Glutamatergic neuron (in vitro differentiated cells): ENCODE measurements around the gene ADGRL4. TPM values are rescaled to one million over a fixed set of nuclear protein-coding genes. Genes with fewer than 3 reads are reported as not detected.

Experiments used
- DNase-seq: peaks from one replicate; pipeline ENCODE4 v3.0.0; 2022
- H3K27ac Mint-ChIP-seq: one replicate; pipeline ENCODE4 v1.8.0; 2020; ENCODE audit warnings: mild to moderate bottlenecking, mixed read lengths, inconsistent platforms; ENCODE audit not compliant: unreplicated experiment
- H3K27me3 Mint-ChIP-seq: one replicate; pipeline ENCODE4 v1.8.0; 2020; ENCODE audit warnings: mild to moderate bottlenecking, moderate library complexity, mixed read lengths, inconsistent platforms; ENCODE audit not compliant: unreplicated experiment
- H3K36me3 Mint-ChIP-seq: one replicate; pipeline ENCODE4 v1.8.0; 2020; ENCODE audit warnings: mild to moderate bottlenecking, mixed read lengths, inconsistent platforms; ENCODE audit not compliant: unreplicated experiment
- H3K4me1 Mint-ChIP-seq: one replicate; pipeline ENCODE4 v1.8.0; 2020; ENCODE audit warnings: mild to moderate bottlenecking, low read depth, mixed read lengths, inconsistent platforms; ENCODE audit not compliant: unreplicated experiment
- H3K4me3 Mint-ChIP-seq: one replicate; pipeline ENCODE4 v1.8.0; 2020; ENCODE audit warnings: mild to moderate bottlenecking, mixed read lengths, inconsistent platforms; ENCODE audit not compliant: unreplicated experiment
- H3K9me3 Mint-ChIP-seq: one replicate; pipeline ENCODE4 v1.8.0; 2020; ENCODE audit warnings: mild to moderate bottlenecking, moderate library complexity, mixed read lengths, inconsistent platforms; ENCODE audit not compliant: unreplicated experiment
- total RNA-seq: library from RNA; stranded (reverse); fragmentation: NEBNext Ultra II Directional; extraction: Animal tissue kit (Norgen Biotek cat#: 25700); gene quantifications from one replicate; pipeline ENCODE4 v1.2.1, GENCODE V29; 2021; ENCODE audit not compliant: unreplicated experiment
- TF ChIP-seq, protein P1 (sequence below): fragments of 200-600 bp; sonication (generic); IDR thresholded peaks from one replicate; pipeline ENCODE4 v1.5.0; 2021; ENCODE audit not compliant: partially characterized antibody, unreplicated experiment

Gene ADGRL4
- total RNA-seq, 1 donor from 2014 or later, result not detected

DNA sequence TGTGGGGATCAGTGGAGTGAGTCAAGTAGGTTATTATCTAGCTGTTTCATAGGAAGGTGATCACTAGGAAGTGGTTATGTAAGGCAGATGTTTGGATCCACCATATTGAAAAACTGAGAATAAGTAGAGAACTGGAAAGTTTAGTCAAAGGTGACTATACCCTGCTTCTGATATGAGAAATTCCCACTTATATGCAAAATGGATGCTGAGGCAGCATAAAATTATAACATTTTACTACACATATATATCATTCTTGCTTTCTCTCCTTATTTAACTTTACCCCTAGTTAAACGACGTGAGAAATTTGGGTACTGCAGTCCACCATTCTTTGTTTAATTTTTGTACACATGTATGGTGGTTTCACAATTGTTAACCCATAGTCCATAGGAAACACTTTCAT is 142.4 kb downstream of the ADGRL4 start:
- no peak for DNase-seq
- H3K4me1 Mint-ChIP-seq, result no peaks in the 10 kb centered on the region
- TF ChIP-seq, protein P1, sequence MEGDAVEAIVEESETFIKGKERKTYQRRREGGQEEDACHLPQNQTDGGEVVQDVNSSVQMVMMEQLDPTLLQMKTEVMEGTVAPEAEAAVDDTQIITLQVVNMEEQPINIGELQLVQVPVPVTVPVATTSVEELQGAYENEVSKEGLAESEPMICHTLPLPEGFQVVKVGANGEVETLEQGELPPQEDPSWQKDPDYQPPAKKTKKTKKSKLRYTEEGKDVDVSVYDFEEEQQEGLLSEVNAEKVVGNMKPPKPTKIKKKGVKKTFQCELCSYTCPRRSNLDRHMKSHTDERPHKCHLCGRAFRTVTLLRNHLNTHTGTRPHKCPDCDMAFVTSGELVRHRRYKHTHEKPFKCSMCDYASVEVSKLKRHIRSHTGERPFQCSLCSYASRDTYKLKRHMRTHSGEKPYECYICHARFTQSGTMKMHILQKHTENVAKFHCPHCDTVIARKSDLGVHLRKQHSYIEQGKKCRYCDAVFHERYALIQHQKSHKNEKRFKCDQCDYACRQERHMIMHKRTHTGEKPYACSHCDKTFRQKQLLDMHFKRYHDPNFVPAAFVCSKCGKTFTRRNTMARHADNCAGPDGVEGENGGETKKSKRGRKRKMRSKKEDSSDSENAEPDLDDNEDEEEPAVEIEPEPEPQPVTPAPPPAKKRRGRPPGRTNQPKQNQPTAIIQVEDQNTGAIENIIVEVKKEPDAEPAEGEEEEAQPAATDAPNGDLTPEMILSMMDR, result no peak
- H3K27me3 Mint-ChIP-seq, result peaks cover 2% of the 10 kb centered on the region
- H3K9me3 Mint-ChIP-seq, result no peaks in the 10 kb centered on the region
- no peak overlapping the region for H3K27ac Mint-ChIP-seq
- no peaks in the 10 kb centered on the region for H3K36me3 Mint-ChIP-seq
- H3K4me3 Mint-ChIP-seq, result no peak overlapping the region

DNA sequence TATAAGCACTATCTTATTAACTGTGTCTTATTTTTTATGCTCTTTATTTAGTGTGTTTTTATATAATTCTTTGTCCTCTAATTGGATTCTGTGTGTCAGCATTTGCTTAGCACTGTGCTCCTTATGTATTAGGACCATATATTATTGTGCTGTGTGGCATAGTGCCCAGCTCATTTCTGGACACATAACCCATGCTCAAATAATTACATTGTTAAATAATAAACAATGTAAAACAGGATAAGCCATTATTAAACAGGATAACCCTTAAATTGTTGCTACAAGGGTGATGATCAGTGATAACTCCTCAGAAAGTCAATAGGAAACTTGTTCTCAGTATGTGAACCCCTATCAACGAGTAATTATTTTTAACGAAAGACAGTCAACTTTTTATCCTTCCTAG is 150.4 kb downstream of the ADGRL4 start:
- Mint-ChIP-seq H3K9me3 (no peaks in the 10 kb centered on the region), H3K4me3 (no peak overlapping the region), H3K27me3 (no peaks in the 10 kb centered on the region), H3K36me3 (peaks cover 6% of the 10 kb centered on the region), H3K27ac (no peak overlapping the region), H3K4me1 (no peaks in the 10 kb centered on the region)
- no peak for DNase-seq
- TF ChIP-seq, protein P1, result no peak

DNA sequence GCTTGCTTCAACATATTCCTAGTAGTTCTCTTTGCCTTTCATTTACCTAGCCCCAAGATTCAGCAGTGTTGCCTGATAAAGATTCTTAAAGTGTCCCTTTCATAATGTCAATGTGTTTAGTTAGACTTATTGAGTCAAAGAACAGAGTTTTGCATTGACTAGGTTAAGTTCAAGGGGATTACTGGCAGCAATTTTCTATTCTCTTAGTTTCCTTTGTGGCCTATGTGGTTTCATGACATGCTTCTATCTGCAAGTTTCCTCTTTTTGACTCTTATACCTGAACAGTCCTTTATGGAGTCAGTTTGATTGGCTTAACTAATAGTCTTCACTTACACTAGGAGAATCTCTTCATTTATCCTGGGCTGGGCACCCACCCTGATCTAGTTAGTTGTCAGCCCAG is 151.3 kb downstream of the ADGRL4 start:
- no peak for DNase-seq
- TF ChIP-seq, protein P1, result no peak
- Mint-ChIP-seq H3K4me3 (no peak overlapping the region), H3K27me3 (no peaks in the 10 kb centered on the region), H3K27ac (no peak overlapping the region), H3K4me1 (no peaks in the 10 kb centered on the region), H3K9me3 (no peaks in the 10 kb centered on the region), H3K36me3 (peaks cover 6% of the 10 kb centered on the region)

DNA sequence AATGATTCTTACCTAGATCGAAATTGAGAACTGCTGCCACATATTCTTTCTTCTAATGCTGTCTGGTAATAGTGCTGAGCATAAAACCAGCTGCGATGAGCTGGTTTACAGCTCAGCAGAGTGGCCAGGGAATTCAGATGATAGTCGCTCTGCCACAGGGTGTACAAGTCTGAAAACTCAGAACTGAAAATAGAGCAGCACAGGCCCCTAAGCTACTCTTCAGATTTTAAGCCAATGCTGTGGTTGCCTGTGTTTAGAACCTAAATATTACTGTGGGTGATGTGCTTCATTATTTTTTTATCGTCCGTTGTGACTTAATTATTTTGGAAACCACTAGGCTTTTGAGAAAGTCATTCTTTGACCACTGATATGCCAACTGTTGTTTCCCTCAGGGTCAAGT is 152.0 kb downstream of the ADGRL4 start:
- H3K4me3 Mint-ChIP-seq, result no peak overlapping the region
- TF ChIP-seq, protein P1, result no peak
- no peaks in the 10 kb centered on the region for H3K9me3 Mint-ChIP-seq
- no peaks in the 10 kb centered on the region for H3K4me1 Mint-ChIP-seq
- H3K27me3 Mint-ChIP-seq, result no peaks in the 10 kb centered on the region
- no peak for DNase-seq
- no peak overlapping the region for H3K27ac Mint-ChIP-seq
- peaks cover 6% of the 10 kb centered on the region for H3K36me3 Mint-ChIP-seq

DNA sequence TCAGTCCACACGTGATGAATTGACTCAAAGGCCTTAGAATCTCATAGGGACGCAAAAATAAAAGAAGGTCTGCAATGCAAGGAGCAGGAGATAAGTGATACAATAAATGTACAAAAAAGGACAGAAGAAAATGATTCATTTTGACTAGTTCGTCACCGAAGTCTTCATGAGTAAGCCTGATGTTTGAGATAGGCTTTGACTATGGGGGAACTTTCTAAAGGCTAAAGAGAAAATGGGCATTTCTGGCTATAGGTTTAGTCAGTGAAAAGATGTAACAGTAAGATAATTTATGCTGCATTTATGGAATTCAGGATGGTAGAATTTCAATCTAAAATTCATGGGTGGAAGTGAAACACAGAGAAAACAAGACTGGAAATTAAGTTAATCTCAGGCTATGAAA is 163.0 kb downstream of the ADGRL4 start:
- Mint-ChIP-seq H3K36me3 (no peaks in the 10 kb centered on the region), H3K27ac (no peak overlapping the region), H3K27me3 (peaks cover 1% of the 10 kb centered on the region), H3K4me1 (peaks cover 14% of the 10 kb centered on the region), H3K4me3 (no peak overlapping the region), H3K9me3 (no peaks in the 10 kb centered on the region)
- TF ChIP-seq, protein P1, result no peak
- no peak for DNase-seq
